ENCODE measurements around the gene SURF1. TPM values are rescaled to one million over a fixed set of nuclear protein-coding genes. Genes with fewer than 3 reads are reported as not detected.

The SURF1 gene
- total RNA-seq, 1 donor from 2014 or later = 43.9 TPM

DNA sequence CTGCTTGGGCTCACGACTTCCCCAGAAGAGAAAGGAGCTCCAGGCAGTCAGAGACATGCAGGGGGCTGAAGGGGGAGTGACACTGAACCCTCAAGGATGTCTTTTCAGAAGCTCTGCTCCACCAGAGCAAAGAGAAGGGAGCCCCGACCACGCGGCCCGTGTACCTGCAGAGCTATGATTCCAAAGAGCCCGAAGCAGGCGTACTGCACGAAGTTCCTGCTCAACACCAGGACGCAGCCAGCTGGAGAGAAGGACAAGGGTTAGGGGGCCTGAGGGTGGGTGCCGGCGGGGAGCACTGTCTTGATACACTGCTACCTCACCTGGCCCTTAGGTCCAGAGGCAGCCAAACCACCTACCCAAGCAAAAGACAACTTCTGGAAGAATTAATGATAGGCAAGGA lies 10.1 kb upstream of the SURF1 start:
- DNase-seq = no peak
- TF ChIP-seq, protein P1, sequence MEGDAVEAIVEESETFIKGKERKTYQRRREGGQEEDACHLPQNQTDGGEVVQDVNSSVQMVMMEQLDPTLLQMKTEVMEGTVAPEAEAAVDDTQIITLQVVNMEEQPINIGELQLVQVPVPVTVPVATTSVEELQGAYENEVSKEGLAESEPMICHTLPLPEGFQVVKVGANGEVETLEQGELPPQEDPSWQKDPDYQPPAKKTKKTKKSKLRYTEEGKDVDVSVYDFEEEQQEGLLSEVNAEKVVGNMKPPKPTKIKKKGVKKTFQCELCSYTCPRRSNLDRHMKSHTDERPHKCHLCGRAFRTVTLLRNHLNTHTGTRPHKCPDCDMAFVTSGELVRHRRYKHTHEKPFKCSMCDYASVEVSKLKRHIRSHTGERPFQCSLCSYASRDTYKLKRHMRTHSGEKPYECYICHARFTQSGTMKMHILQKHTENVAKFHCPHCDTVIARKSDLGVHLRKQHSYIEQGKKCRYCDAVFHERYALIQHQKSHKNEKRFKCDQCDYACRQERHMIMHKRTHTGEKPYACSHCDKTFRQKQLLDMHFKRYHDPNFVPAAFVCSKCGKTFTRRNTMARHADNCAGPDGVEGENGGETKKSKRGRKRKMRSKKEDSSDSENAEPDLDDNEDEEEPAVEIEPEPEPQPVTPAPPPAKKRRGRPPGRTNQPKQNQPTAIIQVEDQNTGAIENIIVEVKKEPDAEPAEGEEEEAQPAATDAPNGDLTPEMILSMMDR (IDR thresholded peaks at IDR 0.05) = no peak
- H3K27ac ChIP-seq = no peak overlapping the region
- no peaks in the 10 kb centered on the region for H3K9me3 ChIP-seq
- H3K4me3 ChIP-seq = no peak overlapping the region
- H3K27me3 ChIP-seq = no peaks in the 10 kb centered on the region
- intact Hi-C loops (cut with DNase I) = no loop called here
- peaks cover 74% of the 10 kb centered on the region for H3K36me3 ChIP-seq
- H3K4me1 ChIP-seq = peaks cover 36% of the 10 kb centered on the region
- no peak for ATAC-seq

DNA sequence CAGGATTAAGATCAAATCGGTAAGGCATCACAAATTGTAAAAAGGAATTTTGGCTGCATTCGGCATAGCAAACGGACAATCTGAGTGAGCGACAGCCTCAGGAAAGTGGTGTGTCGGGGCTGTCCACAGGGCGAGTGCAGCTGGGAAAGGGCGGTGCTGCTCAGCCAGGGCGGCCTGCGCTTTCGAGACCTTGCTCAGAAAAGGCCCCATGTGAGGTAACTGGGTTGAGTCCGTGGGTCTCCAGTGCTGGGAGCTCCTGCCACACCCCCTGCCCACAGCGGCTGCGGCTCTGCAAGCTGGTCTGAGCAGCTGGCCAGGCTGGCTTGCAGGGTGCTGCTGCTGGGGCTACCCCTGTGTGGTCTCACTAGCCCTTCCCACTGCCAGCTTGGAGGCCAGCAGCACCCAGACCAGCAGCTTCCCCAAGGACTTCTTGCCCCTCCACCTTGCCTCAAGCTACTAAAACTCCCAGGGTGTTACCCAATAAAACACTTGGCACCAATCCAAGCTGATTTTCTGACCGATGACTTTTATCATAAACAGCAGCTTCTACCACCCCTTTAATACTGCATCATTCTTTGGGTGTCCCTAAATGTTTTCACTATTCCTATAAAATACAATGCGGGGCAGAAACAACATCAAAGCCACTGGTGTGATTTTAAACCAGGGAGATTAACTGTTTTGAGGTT lies 6.2 kb upstream of the SURF1 start:
- H3K4me3 ChIP-seq = no peak overlapping the region
- no peaks in the 10 kb centered on the region for H3K9me3 ChIP-seq
- peaks cover 2% of the 10 kb centered on the region for H3K4me1 ChIP-seq
- intact Hi-C loops (cut with DNase I) = no loop called here
- no peak overlapping the region for H3K27ac ChIP-seq
- ATAC-seq (no peak), DNase-seq (no peak)
- H3K27me3 ChIP-seq = no peaks in the 10 kb centered on the region
- TF ChIP-seq, protein P1 (IDR thresholded peaks at IDR 0.05) = no peak
- H3K36me3 ChIP-seq = peaks cover 81% of the 10 kb centered on the region

DNA sequence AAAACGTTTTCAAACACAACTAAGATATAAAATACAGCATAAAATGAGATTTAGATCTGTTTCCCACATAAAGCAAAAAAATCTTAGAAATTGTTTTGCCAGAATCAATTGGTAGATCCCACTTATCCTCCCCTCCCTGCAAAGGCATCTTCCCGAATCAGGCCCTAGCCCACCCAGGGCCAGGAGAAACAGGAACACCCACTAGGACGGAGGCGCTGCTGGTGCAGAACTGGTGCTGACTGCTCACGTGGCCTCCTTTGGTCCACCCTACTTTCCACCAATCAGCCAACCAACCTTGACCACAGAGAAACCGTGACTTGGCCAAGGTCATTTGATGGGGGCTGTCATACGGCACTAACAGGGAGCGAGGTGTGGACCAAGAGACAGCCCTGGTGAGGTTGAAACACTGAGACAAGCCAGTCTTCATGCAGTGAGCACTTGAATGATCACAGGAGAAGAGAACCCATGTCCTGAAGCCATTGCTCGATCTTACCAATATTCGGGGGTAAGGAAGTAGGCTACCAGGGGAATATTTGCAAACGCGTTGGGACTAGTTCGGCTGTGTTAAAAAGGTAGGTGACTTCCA lies 5.3 kb upstream of the SURF1 start:
- Histone ChIP-seq H3K27ac (no peak overlapping the region), H3K9me3 (no peaks in the 10 kb centered on the region), H3K4me1 (peaks cover 10% of the 10 kb centered on the region), H3K36me3 (peaks cover 73% of the 10 kb centered on the region), H3K4me3 (no peak overlapping the region), H3K27me3 (no peaks in the 10 kb centered on the region)
- TF ChIP-seq, protein P1 (IDR thresholded peaks at IDR 0.05) = no peak
- no peak for ATAC-seq
- no peak for DNase-seq
- intact Hi-C loops (cut with DNase I) = no loop called here

DNA sequence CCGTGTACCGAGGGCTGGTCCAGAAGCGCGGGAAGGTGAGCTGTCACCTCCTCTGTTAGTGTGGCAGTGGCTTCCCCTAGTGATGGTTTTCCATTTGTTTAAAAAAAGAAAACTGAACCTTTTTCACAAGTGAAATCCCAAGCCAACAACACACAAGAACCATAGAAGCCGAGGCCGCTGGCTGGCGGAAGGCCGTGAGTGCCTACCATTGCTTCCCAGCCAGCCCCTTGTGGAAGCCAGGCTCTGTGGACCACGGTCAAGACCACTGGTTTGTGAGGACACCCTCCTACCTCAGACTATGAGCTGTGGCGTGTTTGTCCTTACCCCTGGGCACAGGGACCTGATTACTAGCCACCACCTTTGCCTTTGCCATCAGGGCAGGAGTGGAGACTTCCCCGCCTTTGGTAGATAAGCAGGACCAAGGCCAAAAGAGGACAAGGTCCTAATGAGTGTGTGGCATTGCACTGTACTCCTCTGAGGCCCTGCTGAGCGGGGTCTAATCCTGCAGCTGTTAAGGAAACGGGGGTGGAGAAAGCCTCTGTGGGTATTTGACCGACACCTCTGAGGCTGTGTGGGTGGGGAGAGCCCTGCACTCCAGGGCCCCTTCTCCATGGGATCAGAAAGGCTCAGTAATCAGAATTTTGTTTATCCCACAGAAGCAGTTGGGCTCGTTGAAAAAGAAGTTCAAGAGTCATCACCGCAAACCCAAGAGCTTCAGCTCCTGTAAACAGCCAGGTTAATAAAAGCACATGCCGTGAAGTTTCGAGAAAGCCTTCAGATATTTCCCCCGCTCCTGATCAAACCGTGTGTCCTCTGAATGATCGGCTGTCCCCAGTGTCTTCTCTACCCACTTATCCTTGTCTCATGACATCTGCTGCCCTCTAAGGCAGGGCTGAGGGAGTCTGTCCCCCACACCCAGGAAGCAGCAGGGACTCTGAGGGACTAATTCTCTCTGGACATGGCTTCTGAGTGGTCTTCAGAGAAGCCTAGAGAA lies 4.4 kb upstream of the SURF1 start:
- no peaks in the 10 kb centered on the region for H3K9me3 ChIP-seq
- TF ChIP-seq, protein P1 (IDR thresholded peaks at IDR 0.05) = no peak
- intact Hi-C loops (cut with DNase I) = no loop called here
- no peaks in the 10 kb centered on the region for H3K27me3 ChIP-seq
- peaks cover 64% of the 10 kb centered on the region for H3K36me3 ChIP-seq
- DNase-seq = no peak
- no peak overlapping the region for H3K27ac ChIP-seq
- H3K4me3 ChIP-seq = no peak overlapping the region
- peaks cover 11% of the 10 kb centered on the region for H3K4me1 ChIP-seq
- ATAC-seq = no peak

DNA sequence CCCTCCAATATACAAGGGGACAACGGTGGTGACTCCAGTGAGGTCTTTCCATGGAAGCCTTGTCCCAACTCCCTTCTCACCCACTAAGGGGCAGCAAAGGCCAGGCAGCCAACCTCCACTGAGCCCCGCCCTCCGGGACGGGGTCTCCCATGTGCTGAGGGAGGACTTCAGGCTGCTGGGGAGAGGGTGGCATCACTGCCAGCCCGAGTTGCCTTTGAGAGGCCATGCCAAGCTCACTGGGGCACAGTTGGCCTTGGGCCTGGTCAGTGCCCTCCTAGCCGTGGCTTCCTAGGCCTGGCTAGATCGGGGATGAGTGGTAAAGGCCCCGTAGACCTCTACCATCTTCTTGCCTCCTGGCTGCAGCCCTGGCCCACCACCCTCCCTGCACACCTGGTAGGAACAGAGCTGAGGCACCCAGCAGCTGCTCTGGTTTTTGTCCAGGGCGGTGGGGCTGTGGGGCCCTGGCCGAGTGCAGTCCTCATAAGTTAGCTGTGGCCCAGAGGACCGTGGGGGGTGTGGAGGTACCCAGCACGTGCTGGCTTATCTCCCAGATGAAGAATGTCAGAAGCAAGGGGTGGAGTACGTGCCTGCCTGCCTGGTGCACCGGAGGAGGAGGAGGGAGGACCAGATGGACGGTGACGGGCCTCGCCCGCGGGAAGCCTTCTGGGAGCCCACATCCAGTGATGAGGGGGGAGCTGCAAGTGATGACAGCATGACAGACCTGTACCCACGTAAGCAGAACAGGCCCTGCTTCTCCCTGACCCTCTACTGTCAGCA lies 3.3 kb upstream of the SURF1 start:
- intact Hi-C loops (cut with DNase I) = no loop called here
- H3K4me3 ChIP-seq = no peak overlapping the region
- H3K27me3 ChIP-seq = no peaks in the 10 kb centered on the region
- H3K27ac ChIP-seq = no peak overlapping the region
- no peak for DNase-seq
- TF ChIP-seq, protein P1 (IDR thresholded peaks at IDR 0.05) = peak; percentile 19
- H3K9me3 ChIP-seq = no peaks in the 10 kb centered on the region
- peaks cover 18% of the 10 kb centered on the region for H3K4me1 ChIP-seq
- ATAC-seq = no peak
- peaks cover 53% of the 10 kb centered on the region for H3K36me3 ChIP-seq
